Activated CD4-positive, CD25-positive, alpha-beta regulatory T cell treated with anti-CD3 and anti-CD28 coated beads, Interleukin-2, amount 50 U/mL, for 24 hours (primary cell): ENCODE data around the gene ICE2.

Source experiments
- ATAC-seq, 2 donors: fragments of 150-1000 bp; cut with Tn5 transposase; one replicate each; pipeline ENCODE4 v1.10.0; 2021; ENCODE audit warnings: mild to moderate bottlenecking in 1 of 2, moderate library complexity in 1 of 2

Gene ICE2

DNA sequence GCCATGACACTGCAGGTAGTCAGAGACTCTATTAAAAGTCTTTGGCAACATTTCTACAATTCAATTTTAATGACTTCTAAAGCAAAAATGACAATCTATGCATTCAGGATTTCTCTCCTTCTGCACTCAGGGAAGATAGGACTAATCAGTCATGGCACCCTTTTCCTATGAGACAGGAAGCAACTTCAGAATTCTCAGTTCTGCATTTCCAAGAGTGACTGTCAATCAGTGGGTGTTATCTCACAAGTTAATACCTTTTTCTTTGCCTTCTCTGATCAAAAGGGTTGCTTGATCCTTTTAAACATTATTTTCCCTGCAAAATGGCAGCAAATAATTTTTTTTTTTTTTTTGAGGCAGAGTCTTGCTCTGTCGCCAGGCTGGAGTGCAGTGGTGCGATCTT is 7.8 kb upstream of the ICE2 start:
- no peak for ATAC-seq

- ATAC-seq, result no peak
These were observed 6.6 kb upstream of the ICE2 start for GRCh38 chr15:60485365-60486055.

DNA sequence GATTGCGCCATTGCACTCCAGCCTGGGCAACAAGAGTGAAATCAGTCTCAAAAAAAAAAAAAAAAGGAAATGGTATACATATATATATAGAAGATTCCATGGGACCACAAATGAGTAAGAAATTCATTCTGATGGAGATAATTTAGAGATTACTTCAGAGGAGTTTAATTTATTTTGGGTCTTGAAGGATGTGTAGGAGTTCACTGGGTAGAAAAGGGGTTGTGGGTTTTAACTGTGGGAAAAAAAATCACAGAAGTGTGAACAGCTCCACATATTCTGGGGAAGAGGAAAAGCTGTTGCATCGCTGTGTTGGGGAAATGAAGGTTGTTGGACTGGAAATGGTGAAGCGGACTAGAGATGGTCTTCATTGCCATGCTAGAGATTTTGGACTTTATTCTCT is 4.1 kb upstream of the ICE2 start:
- no peak for ATAC-seq

DNA sequence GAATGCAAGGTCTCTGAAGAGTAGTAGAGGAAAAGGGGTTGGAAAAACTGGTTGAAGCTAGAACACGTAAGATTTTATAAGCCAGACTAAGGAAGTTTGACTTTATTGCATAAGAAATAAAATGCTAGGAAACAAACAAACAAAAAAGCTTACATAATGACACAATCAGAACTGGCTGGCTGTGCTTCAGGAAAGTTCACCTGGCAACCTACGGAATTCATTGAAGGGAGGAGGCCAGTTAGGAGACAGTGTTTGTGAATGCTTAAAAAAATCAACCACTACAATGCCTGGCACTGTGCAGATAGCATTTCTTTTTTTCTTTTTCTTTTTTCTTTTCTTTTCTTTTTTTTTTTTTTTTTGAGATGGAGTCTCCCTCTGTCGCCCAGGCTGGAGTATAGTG is 1.9 kb upstream of the ICE2 start:
- no peak for ATAC-seq

- no peak for ATAC-seq
These were observed 1.2 kb upstream of the ICE2 start for GRCh38 chr15:60480149-60480548.

DNA sequence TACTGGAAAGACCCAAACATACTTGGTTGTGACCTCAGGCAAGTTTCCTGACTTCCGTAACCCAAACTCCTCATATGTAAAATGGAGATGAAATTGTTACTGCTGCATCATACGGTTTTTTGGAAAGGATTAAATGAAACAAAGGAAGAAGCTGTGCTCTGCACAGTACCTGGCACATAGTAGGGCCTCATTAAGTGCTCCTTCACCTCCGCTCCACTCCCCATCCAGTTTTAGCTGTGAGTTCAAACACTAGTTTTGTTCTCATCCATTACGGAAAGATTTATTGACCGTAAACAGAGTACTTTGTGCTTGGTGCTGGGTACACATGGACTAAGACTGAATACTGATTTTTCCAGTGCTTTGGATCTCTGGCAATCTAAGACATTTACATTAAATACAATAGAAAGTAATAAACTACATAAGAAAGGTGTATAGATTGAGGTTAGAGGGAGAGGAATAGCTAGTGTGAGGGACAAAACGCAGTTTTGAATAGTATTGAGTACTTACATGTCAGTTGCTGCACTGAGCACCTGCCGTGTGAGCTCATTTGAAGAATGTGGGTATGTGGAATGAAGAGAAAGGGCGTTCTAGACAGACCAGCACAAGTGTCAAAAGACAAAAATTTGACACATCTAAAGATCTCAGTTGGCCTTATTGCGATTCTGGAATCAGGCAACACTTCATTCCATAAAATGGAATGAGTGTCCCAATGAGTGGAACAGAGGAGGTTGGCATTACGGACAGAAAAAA is 594 bp upstream of the ICE2 start:
- ATAC-seq, result no peak

DNA sequence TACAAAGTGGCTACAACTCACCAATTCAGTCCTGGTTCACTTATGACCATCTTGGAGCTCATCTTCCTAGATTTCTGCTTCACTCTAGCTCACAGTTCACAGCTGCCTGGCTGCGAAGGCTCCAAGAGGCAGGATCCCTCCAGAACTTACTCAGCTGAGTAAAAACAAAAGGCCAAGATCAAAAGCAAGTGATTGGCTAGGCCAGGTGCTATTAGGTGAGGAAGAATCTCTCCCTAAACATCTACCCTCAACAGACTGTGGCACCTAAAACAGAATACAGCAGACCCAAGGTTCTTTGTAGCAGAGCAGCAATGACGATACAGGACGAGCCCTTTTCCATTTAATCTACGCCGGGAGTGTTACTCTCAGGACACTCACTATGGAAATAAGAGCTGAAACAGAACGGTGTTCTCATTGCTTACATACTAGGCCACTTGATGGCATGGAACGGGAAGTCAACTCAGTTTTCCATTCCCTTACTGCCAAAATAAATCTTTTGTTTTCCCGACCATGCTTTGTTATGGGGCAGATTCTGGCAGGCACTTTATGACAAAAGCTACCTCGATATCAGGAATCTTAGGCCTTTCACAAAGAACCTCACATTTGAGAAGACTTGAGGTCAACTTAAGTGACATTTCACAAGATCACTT is 901 bp downstream of the ICE2 start:
- no peak for ATAC-seq

DNA sequence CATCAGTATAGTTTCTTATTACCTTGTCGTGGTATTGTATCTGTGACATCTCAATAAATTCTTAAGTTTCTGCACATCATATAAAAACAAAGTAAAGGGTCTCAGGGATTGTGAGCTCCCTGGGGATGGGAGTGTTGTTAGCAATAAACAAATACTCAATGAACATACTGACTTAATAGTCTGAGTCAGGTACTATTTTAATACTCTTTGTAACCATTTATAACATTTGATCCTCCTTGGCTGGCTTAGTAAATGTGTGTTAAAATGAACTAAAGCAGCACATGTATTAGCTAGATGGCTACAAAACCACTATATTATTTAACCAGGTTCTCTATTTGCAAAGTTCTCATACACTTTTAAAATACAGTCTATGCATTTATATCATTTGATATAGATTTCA is 1.8 kb downstream of the ICE2 start:
- ATAC-seq, result no peak

DNA sequence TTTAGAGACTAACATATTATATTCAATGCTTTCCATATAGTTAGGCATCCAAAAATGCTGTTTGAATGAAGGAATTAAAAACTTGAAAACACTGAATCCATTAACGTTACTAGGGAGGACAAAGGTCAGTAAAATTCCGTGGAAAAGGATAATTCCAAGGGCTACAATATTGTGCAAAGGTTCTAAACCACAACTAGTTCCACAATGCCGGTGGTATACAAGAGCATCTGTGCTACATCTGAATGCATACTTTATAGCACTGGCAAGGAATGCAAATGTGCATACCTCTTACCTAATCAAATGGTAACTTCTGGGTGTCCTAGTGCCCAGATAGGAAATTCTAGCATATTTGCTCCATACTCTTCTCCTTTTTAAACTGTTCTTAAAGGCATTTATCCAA is 2.2 kb downstream of the ICE2 start:
- ATAC-seq, result no peak

GRCh38 chr15:60473135-60473534 is 5.8 kb downstream of the ICE2 start:
- ATAC-seq, result no peak

DNA sequence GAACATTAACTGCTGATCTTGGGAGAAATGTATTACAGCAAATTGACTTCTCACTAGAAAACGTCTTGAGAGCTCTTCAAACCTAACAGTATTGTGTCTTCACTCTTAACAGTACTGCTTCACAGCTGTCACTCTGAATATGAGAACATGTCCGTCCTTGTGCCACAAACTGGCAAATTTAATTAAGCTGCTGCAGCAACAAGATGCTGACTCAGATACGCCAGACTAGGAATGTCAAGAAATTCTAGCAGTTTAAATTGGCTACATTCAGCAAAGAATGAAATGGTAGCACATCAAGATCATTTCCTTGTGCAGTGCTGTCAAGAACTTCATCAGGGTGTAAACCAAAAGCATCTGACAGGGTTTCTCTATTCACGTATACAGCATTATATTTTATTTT is 7.6 kb downstream of the ICE2 start:
- ATAC-seq, result no peak

DNA sequence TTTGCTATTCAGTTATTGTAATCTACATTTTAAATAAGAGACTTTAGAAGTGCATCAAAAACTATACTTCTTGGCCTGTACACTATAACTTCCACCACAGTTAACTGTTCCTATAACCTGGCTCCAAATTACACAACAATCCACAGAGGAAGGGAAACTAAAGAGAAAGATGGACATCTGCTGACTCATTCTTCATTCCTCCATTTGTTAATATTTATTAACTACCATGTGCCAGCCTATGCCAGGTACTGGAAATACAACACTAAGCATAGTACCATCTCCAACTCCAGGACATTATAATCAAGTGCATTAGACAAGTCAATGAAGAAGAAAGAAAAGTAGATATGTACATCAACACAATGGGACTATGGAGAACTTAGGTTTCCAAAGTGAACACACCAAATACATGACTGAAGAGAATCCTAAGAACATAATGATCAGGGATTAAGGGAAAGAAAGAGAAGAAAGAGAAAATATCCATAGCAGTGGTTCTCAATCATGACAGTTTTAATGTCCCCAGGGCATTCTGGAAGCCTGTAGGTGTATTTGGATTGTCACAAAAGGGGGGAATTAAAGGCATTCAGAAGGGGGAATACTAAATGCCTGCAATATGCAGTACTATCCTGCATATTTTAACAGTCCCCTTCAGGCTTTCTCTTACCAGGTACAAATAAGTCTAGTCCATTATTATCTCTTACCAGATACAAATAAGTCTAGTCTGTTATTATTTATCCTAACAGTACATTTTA is 8.9 kb downstream of the ICE2 start:
- no peak for ATAC-seq

DNA sequence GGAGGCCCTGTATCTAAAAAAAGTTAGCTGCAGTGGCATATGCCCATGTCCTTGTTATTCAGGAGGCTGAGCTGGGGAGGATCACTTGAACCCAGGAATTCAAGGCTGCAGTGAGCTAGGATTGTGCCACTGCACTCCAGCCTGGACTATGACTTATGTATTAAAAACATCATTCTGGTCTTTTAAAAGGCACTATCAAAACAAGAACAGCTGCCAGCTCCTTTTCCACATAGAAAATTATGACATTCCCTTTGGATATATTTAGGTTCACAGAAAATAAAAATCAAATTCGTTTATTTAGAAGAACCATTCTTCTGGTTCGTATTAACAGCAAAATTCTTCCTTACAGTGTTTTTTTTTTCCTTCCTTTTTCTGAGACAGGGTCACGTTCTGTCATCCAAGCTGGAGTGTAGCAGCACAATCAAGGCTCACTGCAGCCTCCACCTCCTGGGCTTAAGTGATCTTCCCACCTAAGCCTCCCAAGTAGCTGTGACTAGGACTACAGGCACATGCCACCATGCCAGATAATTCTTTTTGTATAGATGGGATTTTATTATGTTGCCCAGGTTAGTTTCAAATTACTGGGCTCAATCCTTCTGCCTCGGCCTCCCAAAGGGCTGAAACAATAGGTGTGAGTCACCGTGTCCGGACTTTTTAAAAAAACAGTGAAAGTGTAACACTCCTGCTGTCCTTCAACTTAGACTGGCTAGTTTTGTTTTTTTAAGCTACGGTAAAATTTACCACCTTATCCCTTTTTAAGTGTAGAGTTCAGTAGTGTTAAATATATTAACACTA is 13.9 kb downstream of the ICE2 start:
- ATAC-seq, result no peak

GRCh38 chr15:60462027-60462426 is 16.9 kb downstream of the ICE2 start:
- no peak for ATAC-seq

- ATAC-seq, result no peak
These were observed 18.0 kb downstream of the ICE2 start for GRCh38 chr15:60460931-60461330.

DNA sequence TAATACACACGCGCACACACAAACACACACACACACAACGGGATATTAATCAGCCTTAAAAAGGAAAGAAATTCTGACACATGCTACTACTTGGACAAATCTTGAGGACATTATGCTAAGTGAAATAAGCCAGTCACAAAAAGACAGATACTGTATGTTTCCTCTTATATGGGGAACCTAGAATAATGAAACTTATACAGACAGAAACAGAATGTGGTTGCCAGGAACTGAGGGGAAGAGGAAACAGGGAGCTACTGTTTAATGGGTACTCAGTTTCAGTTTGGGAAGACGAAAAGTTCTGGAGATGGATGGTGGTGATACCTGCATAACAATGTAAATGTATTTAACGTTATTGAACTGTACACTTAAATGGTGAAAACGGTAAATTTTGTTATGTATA is 20.2 kb downstream of the ICE2 start:
- no peak for ATAC-seq

- ATAC-seq, result no peak
These were observed 21.0 kb downstream of the ICE2 start for GRCh38 chr15:60457985-60458384.

- ATAC-seq, result no peak
These were observed 24.1 kb downstream of the ICE2 start for GRCh38 chr15:60454824-60455223.

DNA sequence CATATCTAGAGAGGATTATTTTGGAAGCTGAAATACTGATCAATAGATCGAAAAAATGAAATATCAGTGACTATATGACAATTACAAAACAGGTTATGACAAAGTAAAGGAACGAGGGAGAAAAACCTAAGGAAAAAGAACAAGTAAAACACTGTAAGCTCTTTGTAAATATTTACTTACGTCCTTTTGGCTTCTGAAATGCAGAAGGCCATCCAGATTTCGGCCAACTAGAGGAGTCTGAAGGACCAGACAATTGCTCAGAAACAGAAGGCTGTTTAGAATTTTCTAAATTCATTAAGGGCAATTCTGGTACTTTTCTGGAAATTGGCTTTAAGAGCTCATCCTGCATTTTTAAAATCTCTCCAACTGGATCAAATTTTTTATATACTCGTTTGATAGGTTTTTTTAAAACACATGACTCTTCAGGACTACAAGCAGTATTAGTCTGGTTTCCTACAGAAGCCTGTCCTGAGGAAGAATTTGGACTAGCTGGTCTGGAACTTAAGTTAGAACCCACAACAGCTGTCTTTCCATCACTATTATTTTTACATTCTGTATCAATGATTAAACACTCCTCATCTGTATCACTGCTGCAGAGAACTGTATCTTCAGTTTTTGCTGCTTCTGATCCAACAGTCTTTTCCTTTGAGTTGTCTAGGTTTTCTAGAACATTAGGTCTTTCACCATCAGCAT is 30.1 kb downstream of the ICE2 start:
- ATAC-seq, result no peak

DNA sequence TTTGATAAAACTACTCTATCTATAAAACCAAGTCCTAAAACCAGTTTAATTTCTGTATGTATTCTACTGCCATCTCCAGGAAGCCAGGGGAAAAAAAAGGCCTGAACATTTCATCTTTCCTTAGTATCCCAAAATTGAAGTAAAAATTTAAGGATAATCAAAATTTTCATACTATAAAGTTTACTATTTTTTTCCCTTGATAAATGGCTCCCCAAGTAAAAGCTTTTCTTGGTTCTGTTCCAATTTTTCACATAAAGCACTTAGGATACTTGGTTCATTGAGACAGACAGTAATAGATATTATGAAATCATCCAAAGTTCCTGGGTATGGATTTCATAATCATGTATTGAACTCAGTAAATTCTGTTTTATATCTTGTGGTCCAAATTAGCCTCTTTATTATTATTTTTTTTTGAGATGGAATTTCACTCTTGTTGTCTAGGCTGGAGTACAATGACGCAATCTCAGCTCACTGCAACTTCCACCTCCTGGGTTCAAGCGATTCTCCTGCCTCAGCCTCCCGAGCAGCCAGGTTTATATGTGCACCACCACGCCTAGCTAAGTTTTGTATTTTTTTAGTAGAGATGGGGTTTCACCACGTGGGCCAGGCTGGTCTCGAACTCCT is 34.5 kb downstream of the ICE2 start:
- ATAC-seq, result no peak

DNA sequence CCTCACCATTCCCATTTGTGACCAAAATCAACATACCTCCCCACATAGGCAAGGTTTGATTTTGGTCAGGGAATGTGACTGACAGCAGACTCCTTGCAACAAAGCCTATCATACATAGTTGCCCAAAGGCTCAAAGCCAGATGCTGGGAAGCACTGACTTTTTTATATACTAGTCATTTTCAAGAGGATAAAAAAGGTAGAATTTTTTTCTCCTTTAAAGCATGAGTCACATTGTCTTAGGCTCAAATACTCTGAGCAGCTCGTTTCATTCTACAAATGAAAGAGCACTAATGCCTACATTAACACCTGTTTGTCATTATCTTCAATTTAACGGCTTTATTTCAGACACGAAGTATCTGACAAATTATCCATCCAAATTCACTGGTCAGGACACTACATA is 36.2 kb downstream of the ICE2 start:
- ATAC-seq, result no peak
